ENCODE data around the gene ZNF415.

The ZNF415 gene

GRCh38 chr19:53132141-53132991 lies at the start of gene ZNF415:
ZNF415 (minus strand) TSS chr19:53132910; CDS start chr19:53122676, 10,234 bp downstream.
- Mint-ChIP-seq H3K4me3 (peak within 1 kb of the TSS; percentile 73 to 74), H3K9me3 (peaks cover 31 to 66% of the 10 kb centered on the region in 2 donors), H3K27ac (no peak within 1 kb of the TSS), H3K4me1 (peaks cover 18% of the 10 kb centered on the region), H3K27me3 (peaks cover 26% of the 10 kb centered on the region)
- DNase-seq: peak; percentile 42 to 50
- peak; percentile 53 for ATAC-seq

GRCh38 chr19:53182202-53182601 lies 49.5 kb upstream of the ZNF415 start:
- Mint-ChIP-seq H3K9me3 (peaks cover 18 to 26% of the 10 kb centered on the region in 2 donors), H3K27ac (no peak overlapping the region), H3K4me1 (no peaks in the 10 kb centered on the region), H3K27me3 (no peaks in the 10 kb centered on the region), H3K4me3 (no peak overlapping the region)
- DNase-seq (no peak), ATAC-seq (no peak)

GRCh38 chr19:53177986-53178385 lies 45.3 kb upstream of the ZNF415 start:
- Mint-ChIP-seq H3K4me1 (no peaks in the 10 kb centered on the region), H3K27me3 (no peaks in the 10 kb centered on the region), H3K9me3 (peaks cover 22 to 37% of the 10 kb centered on the region in 2 donors), H3K4me3 (no peak overlapping the region), H3K27ac (no peak overlapping the region)
- ATAC-seq (no peak), DNase-seq (no peak)

- H3K4me3 Mint-ChIP-seq: no peak overlapping the region
- H3K9me3 Mint-ChIP-seq: peaks cover 25 to 50% of the 10 kb centered on the region in 2 donors
- no peaks in the 10 kb centered on the region for H3K4me1 Mint-ChIP-seq
- ATAC-seq (no peak), DNase-seq (no peak)
- H3K27me3 Mint-ChIP-seq: no peaks in the 10 kb centered on the region
- no peak overlapping the region for H3K27ac Mint-ChIP-seq
Measured at GRCh38 chr19:53172889-53173288, 40.2 kb upstream of the ZNF415 start.

- H3K4me3 Mint-ChIP-seq: no peak overlapping the region
- no peaks in the 10 kb centered on the region for H3K4me1 Mint-ChIP-seq
- DNase-seq: no peak
- H3K27me3 Mint-ChIP-seq: no peaks in the 10 kb centered on the region
- no peak overlapping the region for H3K27ac Mint-ChIP-seq
- ATAC-seq: no peak
- H3K9me3 Mint-ChIP-seq: peaks cover 33 to 45% of the 10 kb centered on the region in 2 donors
Measured at GRCh38 chr19:53165691-53166091, 33.0 kb upstream of the ZNF415 start.

- Mint-ChIP-seq H3K9me3 (peaks cover 35 to 55% of the 10 kb centered on the region in 2 donors), H3K27me3 (no peaks in the 10 kb centered on the region), H3K4me1 (peaks cover 13% of the 10 kb centered on the region), H3K27ac (no peak overlapping the region), H3K4me3 (no peak overlapping the region)
- ATAC-seq (no peak), DNase-seq (no peak)
Measured at GRCh38 chr19:53161123-53161522, 28.4 kb upstream of the ZNF415 start.

GRCh38 chr19:53160350-53160749 lies 27.6 kb upstream of the ZNF415 start:
- H3K27me3 Mint-ChIP-seq: no peaks in the 10 kb centered on the region
- H3K4me1 Mint-ChIP-seq: peaks cover 13% of the 10 kb centered on the region
- H3K4me3 Mint-ChIP-seq: no peak overlapping the region
- H3K27ac Mint-ChIP-seq: no peak overlapping the region
- ATAC-seq (no peak), DNase-seq (no peak)
- H3K9me3 Mint-ChIP-seq: peaks cover 28 to 49% of the 10 kb centered on the region in 2 donors

- Mint-ChIP-seq H3K27ac (peak overlapping the region; percentile 4 to 95), H3K4me1 (peaks cover 13% of the 10 kb centered on the region), H3K9me3 (peaks cover 32 to 62% of the 10 kb centered on the region in 2 donors), H3K27me3 (no peaks in the 10 kb centered on the region), H3K4me3 (peak overlapping the region; percentile 83 to 91)
- DNase-seq (peak; percentile 27 to 41), ATAC-seq (peak; percentile 61)
Measured at GRCh38 chr19:53158119-53158656, 25.5 kb upstream of the ZNF415 start.

- Mint-ChIP-seq H3K27me3 (no peaks in the 10 kb centered on the region), H3K9me3 (peaks cover 32 to 59% of the 10 kb centered on the region in 2 donors), H3K27ac (peak overlapping the region; percentile 3 to 4), H3K4me1 (peaks cover 13% of the 10 kb centered on the region), H3K4me3 (peak overlapping the region; percentile 83 to 91)
- ATAC-seq: no peak
- DNase-seq: no peak
Measured at GRCh38 chr19:53157626-53158025, 24.9 kb upstream of the ZNF415 start.

GRCh38 chr19:53156850-53157249 lies 24.1 kb upstream of the ZNF415 start:
- Mint-ChIP-seq H3K4me3 (peak overlapping the region; percentile 83 to 91), H3K27me3 (no peaks in the 10 kb centered on the region), H3K4me1 (peaks cover 13% of the 10 kb centered on the region), H3K9me3 (peaks cover 32 to 56% of the 10 kb centered on the region in 2 donors), H3K27ac (no peak overlapping the region)
- ATAC-seq: no peak
- no peak for DNase-seq

GRCh38 chr19:53147645-53148044 lies 14.9 kb upstream of the ZNF415 start:
- Mint-ChIP-seq H3K27me3 (no peaks in the 10 kb centered on the region), H3K4me1 (no peaks in the 10 kb centered on the region), H3K27ac (no peak overlapping the region), H3K4me3 (no peak overlapping the region), H3K9me3 (peaks cover 38 to 56% of the 10 kb centered on the region in 2 donors)
- DNase-seq: no peak
- ATAC-seq: no peak

- no peak overlapping the region for H3K4me3 Mint-ChIP-seq
- DNase-seq (no peak), ATAC-seq (no peak)
- H3K9me3 Mint-ChIP-seq: peaks cover 48 to 65% of the 10 kb centered on the region in 2 donors
- no peaks in the 10 kb centered on the region for H3K27me3 Mint-ChIP-seq
- no peak overlapping the region for H3K27ac Mint-ChIP-seq
- no peaks in the 10 kb centered on the region for H3K4me1 Mint-ChIP-seq
Measured at GRCh38 chr19:53140351-53140750, 7.6 kb upstream of the ZNF415 start.

GRCh38 chr19:53136432-53136831 lies 3.7 kb upstream of the ZNF415 start:
- peaks cover 42 to 66% of the 10 kb centered on the region in 2 donors for H3K9me3 Mint-ChIP-seq
- DNase-seq: no peak
- peaks cover 16% of the 10 kb centered on the region for H3K4me1 Mint-ChIP-seq
- H3K4me3 Mint-ChIP-seq: no peak overlapping the region
- H3K27ac Mint-ChIP-seq: no peak overlapping the region
- no peak for ATAC-seq
- H3K27me3 Mint-ChIP-seq: peaks cover 14% of the 10 kb centered on the region

GRCh38 chr19:53131727-53132126 lies 983 bp downstream of the ZNF415 start:
- Mint-ChIP-seq H3K9me3 (peaks cover 26 to 65% of the 10 kb centered on the region in 2 donors), H3K27me3 (peaks cover 26% of the 10 kb centered on the region), H3K27ac (no peak overlapping the region), H3K4me3 (peak overlapping the region; percentile 73 to 74), H3K4me1 (peaks cover 18% of the 10 kb centered on the region)
- ATAC-seq (no peak), DNase-seq (no peak)

- Mint-ChIP-seq H3K4me3 (no peak overlapping the region), H3K9me3 (peaks cover 23 to 63% of the 10 kb centered on the region in 2 donors), H3K27me3 (peaks cover 26% of the 10 kb centered on the region), H3K4me1 (peaks cover 18% of the 10 kb centered on the region), H3K27ac (no peak overlapping the region)
- no peak for ATAC-seq
- no peak for DNase-seq
Measured at GRCh38 chr19:53131085-53131590, 1.6 kb downstream of the ZNF415 start.

GRCh38 chr19:53130506-53130905 lies 2.2 kb downstream of the ZNF415 start:
- H3K4me3 Mint-ChIP-seq: no peak overlapping the region
- peaks cover 18% of the 10 kb centered on the region for H3K4me1 Mint-ChIP-seq
- no peak overlapping the region for H3K27ac Mint-ChIP-seq
- H3K27me3 Mint-ChIP-seq: peaks cover 26% of the 10 kb centered on the region
- peaks cover 20 to 59% of the 10 kb centered on the region in 2 donors for H3K9me3 Mint-ChIP-seq
- no peak for DNase-seq
- ATAC-seq: no peak

All from stimulated activated naive CD8-positive, alpha-beta T cell treated with anti-CD3 and anti-CD28 coated beads, Interleukin-15, amount 100 ng/mL, for 72 hours (primary cell).